ENCODE measurements around the gene SLC1A7.

DNA sequence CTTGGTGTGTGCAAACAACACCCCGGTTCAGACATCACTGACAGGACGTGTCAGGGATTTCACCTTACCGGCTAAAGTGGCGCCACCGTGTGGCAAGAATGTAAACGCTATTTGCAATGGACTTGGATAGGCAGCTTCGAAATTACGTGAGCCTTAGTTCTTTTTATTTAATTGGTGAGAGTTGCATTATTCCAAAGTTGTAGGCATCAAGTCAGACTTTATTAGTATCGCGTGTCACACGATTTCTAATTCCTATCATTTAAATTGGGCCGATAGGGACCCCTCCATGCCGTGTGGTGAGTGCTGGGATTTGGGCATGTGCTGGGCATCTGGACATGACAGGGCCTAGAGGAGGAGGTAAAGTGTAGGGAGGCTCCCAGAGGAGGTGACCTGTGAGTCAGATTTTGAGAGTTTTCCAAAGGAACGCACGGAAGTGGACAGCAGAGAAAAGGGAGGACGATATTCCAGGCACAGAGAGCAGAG lies 39.7 kb upstream of the SLC1A7 start:
- TF ChIP-seq POLR2A (IDR thresholded peaks at IDR 0.05) (no peak), POLR2AphosphoS5 (IDR thresholded peaks at IDR 0.05; ENCODE audit: insufficient read depth in 1 of 2, low read depth in 1 of 2) (peak in 1 of 2 donors; percentile 32)
- TF ChIP-seq, protein P1, sequence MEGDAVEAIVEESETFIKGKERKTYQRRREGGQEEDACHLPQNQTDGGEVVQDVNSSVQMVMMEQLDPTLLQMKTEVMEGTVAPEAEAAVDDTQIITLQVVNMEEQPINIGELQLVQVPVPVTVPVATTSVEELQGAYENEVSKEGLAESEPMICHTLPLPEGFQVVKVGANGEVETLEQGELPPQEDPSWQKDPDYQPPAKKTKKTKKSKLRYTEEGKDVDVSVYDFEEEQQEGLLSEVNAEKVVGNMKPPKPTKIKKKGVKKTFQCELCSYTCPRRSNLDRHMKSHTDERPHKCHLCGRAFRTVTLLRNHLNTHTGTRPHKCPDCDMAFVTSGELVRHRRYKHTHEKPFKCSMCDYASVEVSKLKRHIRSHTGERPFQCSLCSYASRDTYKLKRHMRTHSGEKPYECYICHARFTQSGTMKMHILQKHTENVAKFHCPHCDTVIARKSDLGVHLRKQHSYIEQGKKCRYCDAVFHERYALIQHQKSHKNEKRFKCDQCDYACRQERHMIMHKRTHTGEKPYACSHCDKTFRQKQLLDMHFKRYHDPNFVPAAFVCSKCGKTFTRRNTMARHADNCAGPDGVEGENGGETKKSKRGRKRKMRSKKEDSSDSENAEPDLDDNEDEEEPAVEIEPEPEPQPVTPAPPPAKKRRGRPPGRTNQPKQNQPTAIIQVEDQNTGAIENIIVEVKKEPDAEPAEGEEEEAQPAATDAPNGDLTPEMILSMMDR (IDR thresholded peaks at IDR 0.05): peak; percentile 65 to 80 (median 77)
